Measurements from ENCODE around the gene TLE3.

Gene TLE3

DNA sequence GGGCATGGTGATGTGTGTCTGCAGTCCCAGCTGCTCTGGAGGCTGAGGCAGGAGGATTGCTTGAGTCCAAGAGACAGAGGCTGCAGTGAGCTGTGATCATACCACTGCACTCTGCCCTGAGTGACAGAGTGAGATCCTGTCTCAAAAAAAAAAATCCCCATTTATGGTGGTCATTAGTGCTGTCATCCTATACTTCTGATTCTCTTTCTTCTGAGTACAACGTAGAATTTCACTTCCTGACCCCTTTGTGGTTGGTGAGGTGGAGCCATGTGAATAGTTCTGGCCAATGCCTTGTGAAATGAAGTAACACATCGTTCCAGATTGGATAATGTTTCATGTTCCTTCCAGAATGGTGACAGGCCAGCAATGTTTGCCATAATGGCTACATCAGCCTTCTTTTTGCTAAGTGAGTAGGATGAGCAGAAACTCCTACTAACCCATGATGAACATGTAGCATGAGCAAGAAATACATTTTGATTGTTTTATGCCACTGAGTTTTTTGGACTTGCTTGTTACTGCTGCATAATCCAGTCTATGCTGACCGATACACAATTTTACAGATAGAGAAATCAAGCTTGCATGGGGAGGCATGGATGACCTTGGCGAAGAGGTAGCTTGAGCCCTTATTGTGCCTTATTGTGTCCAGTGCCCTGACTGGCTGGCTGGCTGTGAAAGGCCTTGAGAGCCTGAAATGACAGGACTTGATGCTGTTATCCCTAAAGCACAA is 30.9 kb upstream of the TLE3 start:
- TF ChIP-seq POLR2AphosphoS5 (IDR thresholded peaks at IDR 0.05; ENCODE audit: borderline replicate concordance, low read depth, low read length) (no peak), FOXP2 (optimal IDR thresholded peaks at IDR 0.05; ENCODE audit: control extremely low read depth, extremely low read length, insufficient read depth) (no peak), EZH2 (IDR thresholded peaks at IDR 0.05) (no peak)
- Histone ChIP-seq H3K9ac (ENCODE audit: insufficient read length) (no peak overlapping the region), H3K36me3 (ENCODE audit: insufficient read depth, low read length) (no peaks in the 10 kb centered on the region), H3K4me3 (no peak overlapping the region), H3K9me3 (ENCODE audit: low read depth, low read length) (no peaks in the 10 kb centered on the region), H3K27ac (no peak overlapping the region)
- DNase-seq (ENCODE audit: low read depth, low spot score) = no peak

DNA sequence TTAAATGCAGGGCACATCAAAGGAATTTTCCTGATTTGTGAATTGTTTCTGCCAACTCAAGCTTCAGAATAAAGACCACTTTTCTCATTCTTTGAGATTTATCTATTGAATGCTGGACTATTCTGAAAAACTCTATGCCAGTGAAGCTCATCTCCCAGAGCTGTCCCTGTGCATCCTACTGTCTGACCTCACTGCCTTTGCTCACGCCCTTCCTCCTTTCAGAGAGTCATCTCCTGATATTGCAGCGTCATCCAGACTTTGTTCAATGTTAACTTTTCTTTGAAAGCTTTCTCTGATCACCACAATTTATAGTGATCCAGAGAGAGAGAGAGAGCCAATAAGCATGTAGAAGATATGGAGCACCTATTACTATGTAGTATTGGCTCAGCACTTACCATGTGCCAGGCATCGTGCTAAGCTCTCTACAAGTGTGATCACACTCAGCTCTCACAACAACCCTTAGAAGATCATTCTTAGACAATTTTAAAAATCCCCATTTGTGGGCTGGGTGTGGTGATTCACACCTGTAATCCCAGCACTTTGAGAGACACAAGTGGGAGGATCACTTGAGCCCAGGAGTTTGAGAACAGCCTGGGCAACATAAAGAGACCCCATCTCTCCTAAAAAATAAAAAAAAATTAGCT is 30.2 kb upstream of the TLE3 start:
- H3K9me3 ChIP-seq (ENCODE audit: low read depth, low read length) = no peaks in the 10 kb centered on the region
- TF ChIP-seq FOXP2 (optimal IDR thresholded peaks at IDR 0.05; ENCODE audit: control extremely low read depth, extremely low read length, insufficient read depth) = no peak
- no peak for TF ChIP-seq EZH2 (IDR thresholded peaks at IDR 0.05)
- H3K27ac ChIP-seq = no peak overlapping the region
- no peak for DNase-seq (ENCODE audit: low read depth, low spot score)
- no peaks in the 10 kb centered on the region for H3K36me3 ChIP-seq (ENCODE audit: insufficient read depth, low read length)
- H3K4me3 ChIP-seq = no peak overlapping the region
- H3K9ac ChIP-seq (ENCODE audit: insufficient read length) = no peak overlapping the region

DNA sequence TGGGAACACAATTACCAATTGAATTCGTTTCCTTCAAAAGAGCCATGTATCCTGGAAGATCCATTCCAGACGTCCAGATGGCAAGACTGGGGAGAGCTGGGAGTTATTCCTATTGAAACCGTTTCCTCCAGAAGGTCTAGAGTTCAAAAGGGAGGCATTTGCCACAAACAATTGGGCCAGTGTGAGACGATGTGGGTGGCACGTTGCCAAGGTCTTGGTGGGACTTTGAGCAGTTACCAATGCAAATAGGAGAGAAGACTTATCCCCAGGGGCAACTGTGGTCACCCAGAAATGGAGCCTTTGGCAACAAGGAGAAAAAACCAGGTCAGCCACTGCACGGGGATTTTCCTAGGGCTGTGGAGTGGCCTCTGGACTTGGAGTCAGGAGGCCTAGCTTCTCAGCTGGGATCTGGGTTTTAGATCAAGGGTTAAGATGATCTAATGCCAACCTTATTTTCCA is 29.6 kb upstream of the TLE3 start:
- no peak overlapping the region for H3K9ac ChIP-seq (ENCODE audit: insufficient read length)
- no peak overlapping the region for H3K4me3 ChIP-seq
- TF ChIP-seq FOXP2 (optimal IDR thresholded peaks at IDR 0.05; ENCODE audit: control extremely low read depth, extremely low read length, insufficient read depth) = no peak
- no peak for TF ChIP-seq EZH2 (IDR thresholded peaks at IDR 0.05)
- H3K9me3 ChIP-seq (ENCODE audit: low read depth, low read length) = no peaks in the 10 kb centered on the region
- no peaks in the 10 kb centered on the region for H3K36me3 ChIP-seq (ENCODE audit: insufficient read depth, low read length)
- no peak for DNase-seq (ENCODE audit: low read depth, low spot score)
- no peak overlapping the region for H3K27ac ChIP-seq

DNA sequence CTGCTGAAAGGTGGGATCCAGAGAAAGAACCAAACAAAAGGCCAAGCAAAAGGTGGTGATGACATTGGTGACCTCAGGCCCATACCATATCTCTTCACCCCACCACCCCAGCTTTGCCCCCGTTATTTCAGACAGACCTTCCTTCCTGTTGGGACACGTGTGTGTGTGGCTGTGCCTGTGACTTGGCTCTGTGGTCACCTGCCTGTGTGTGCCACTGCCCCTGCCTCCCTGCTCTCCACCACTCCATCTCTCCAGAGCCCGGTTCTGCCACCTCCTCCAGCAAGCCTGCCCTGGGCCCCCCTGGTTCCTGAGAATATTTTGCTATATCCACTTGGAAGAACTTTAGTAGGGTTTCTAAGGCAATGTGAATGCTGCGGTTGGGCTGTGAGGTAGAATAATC is 28.6 kb upstream of the TLE3 start:
- Histone ChIP-seq H3K9ac (ENCODE audit: insufficient read length) (no peak overlapping the region), H3K36me3 (ENCODE audit: insufficient read depth, low read length) (no peaks in the 10 kb centered on the region), H3K4me3 (no peak overlapping the region), H3K27ac (no peak overlapping the region), H3K9me3 (ENCODE audit: low read depth, low read length) (no peaks in the 10 kb centered on the region)
- TF ChIP-seq FOXP2 (optimal IDR thresholded peaks at IDR 0.05; ENCODE audit: control extremely low read depth, extremely low read length, insufficient read depth) (no peak), POLR2AphosphoS5 (IDR thresholded peaks at IDR 0.05; ENCODE audit: borderline replicate concordance, low read depth, low read length) (no peak), EZH2 (IDR thresholded peaks at IDR 0.05) (no peak)
- no peak for DNase-seq (ENCODE audit: low read depth, low spot score)

DNA sequence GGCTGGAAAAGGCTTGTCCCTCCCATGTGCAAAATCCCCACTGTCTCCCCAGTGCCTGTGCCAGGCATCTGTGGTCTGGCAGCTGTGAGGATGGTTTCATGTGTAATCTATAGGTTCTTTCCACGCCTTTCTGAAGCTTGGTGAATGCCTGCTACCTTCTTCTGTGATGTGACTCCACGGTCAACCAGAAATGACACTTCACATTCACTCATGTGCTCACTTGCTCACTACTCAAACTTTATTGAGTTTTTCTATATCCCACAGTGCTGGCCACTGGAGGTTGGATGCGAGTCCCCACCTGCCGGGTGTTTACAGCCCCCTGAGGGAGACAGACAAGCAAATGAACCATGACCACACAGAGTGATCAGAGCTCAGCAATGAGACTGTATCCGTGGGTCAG is 27.9 kb upstream of the TLE3 start:
- Histone ChIP-seq H3K36me3 (ENCODE audit: insufficient read depth, low read length) (no peaks in the 10 kb centered on the region), H3K4me3 (no peak overlapping the region), H3K9ac (ENCODE audit: insufficient read length) (no peak overlapping the region), H3K9me3 (ENCODE audit: low read depth, low read length) (no peaks in the 10 kb centered on the region), H3K27ac (no peak overlapping the region)
- no peak for TF ChIP-seq EZH2 (IDR thresholded peaks at IDR 0.05)
- no peak for TF ChIP-seq POLR2AphosphoS5 (IDR thresholded peaks at IDR 0.05; ENCODE audit: borderline replicate concordance, low read depth, low read length)
- no peak for TF ChIP-seq FOXP2 (optimal IDR thresholded peaks at IDR 0.05; ENCODE audit: control extremely low read depth, extremely low read length, insufficient read depth)
- DNase-seq (ENCODE audit: low read depth, low spot score) = no peak

DNA sequence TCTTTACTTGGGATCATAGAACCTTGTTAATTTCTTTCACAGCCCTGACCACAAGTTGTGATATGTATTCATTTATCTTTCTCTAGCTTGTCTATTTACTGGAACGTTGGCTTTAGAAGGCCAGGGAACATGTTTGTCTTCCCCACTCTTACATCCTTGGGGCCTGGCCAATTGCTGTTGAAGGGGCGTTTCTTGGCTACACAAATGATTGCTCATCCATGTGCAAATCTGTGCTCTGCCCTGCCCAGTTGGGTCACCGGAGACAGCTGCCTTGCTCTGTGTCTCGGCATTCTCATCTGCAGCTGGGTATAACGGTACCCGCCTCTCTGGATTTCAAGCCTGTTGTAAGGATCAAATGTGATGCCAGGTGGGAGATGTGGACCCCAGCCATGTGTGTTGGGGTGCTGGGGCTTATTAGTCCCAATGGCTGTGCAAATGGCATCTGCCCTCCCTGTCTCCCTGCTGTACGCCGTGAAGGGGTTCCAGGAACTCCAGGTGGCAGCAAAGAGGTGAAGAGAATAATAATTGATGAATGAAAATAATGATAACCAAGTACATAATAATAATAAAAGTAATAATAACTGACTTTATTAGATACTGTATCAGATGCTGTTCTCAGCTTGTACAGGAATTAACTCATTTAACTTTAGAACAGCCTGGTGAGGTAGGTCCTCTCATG is 24.0 kb upstream of the TLE3 start:
- H3K4me3 ChIP-seq = no peak overlapping the region
- H3K9ac ChIP-seq (ENCODE audit: insufficient read length) = no peak overlapping the region
- TF ChIP-seq POLR2AphosphoS5 (IDR thresholded peaks at IDR 0.05; ENCODE audit: borderline replicate concordance, low read depth, low read length) (no peak), EZH2 (IDR thresholded peaks at IDR 0.05) (no peak), FOXP2 (optimal IDR thresholded peaks at IDR 0.05; ENCODE audit: control extremely low read depth, extremely low read length, insufficient read depth) (no peak)
- no peak overlapping the region for H3K27ac ChIP-seq
- no peaks in the 10 kb centered on the region for H3K9me3 ChIP-seq (ENCODE audit: low read depth, low read length)
- H3K36me3 ChIP-seq (ENCODE audit: insufficient read depth, low read length) = no peaks in the 10 kb centered on the region
- DNase-seq (ENCODE audit: low read depth, low spot score) = no peak

DNA sequence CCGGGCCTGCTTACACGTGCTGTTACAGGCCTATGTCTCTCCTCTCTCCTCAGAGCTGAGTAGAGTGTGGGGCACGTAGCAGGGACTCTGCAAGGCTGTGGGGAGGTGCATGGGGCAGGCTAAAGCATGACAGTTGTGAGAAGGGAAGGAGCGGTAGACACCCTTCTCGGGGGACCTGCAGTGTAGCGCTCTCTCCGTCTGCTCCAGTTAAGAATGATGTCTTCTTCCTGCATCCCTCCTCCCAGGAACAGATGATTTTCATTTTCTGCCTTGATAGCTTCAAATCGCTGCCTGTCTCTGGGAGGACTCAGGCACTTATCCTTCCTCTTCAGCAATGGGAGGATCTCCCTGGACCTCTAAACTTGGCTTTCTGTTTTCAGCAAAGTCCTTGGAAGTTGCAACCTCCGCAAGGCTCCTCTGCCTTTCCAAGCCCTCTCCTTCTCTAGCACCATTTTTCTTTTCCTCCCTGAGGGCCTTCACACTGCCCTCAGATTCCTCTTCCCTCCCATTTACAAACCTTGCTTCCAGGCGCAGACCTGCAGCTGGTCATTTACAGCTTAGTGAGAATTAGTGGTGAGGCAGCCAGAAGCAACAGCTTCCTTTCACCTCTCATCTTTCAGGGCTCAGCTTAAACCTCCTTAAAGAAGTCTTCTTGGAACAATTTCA is 23.4 kb upstream of the TLE3 start:
- Histone ChIP-seq H3K4me3 (no peak overlapping the region), H3K9ac (ENCODE audit: insufficient read length) (no peak overlapping the region), H3K9me3 (ENCODE audit: low read depth, low read length) (no peaks in the 10 kb centered on the region), H3K27ac (no peak overlapping the region), H3K36me3 (ENCODE audit: insufficient read depth, low read length) (no peaks in the 10 kb centered on the region)
- no peak for DNase-seq (ENCODE audit: low read depth, low spot score)
- no peak for TF ChIP-seq EZH2 (IDR thresholded peaks at IDR 0.05)
- TF ChIP-seq POLR2AphosphoS5 (IDR thresholded peaks at IDR 0.05; ENCODE audit: borderline replicate concordance, low read depth, low read length) = no peak
- TF ChIP-seq FOXP2 (optimal IDR thresholded peaks at IDR 0.05; ENCODE audit: control extremely low read depth, extremely low read length, insufficient read depth) = no peak

DNA sequence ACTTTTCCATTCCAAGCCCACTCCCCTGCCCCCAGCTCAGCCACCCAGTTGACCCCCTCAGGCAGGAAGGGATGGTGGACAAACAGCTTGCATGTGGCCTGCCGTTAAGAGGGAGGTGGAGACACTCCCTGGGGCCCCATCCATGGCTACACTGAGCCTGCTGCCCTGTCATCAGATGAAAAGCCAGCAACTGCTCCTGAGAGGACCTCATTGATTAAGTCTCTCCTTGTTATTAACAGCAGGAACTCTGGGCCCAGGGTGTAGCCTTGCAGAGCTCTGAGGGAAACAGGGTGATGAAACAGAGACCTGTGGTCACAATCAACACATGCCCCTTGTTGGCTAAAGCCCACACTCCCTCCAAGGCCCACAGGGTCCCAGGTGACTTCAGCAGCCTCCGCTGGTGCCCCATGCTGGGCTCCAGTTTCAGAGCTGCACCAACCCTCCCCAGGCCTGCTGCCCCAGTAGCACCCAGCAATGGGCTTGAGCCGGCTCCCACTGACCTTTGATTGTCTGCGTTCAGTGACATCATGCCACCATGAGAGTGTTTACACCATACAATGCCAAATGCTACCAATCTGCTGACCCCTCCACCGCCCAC is 22.3 kb upstream of the TLE3 start:
- H3K27ac ChIP-seq = no peak overlapping the region
- no peak overlapping the region for H3K4me3 ChIP-seq
- no peaks in the 10 kb centered on the region for H3K36me3 ChIP-seq (ENCODE audit: insufficient read depth, low read length)
- TF ChIP-seq EZH2 (IDR thresholded peaks at IDR 0.05) = no peak
- TF ChIP-seq POLR2AphosphoS5 (IDR thresholded peaks at IDR 0.05; ENCODE audit: borderline replicate concordance, low read depth, low read length) = no peak
- TF ChIP-seq FOXP2 (optimal IDR thresholded peaks at IDR 0.05; ENCODE audit: control extremely low read depth, extremely low read length, insufficient read depth) = no peak
- H3K9me3 ChIP-seq (ENCODE audit: low read depth, low read length) = no peaks in the 10 kb centered on the region
- no peak for DNase-seq (ENCODE audit: low read depth, low spot score)
- H3K9ac ChIP-seq (ENCODE audit: insufficient read length) = no peak overlapping the region

Data from SK-N-MC (cell line).